ENCODE measurements around the gene AP3B2.

DNA sequence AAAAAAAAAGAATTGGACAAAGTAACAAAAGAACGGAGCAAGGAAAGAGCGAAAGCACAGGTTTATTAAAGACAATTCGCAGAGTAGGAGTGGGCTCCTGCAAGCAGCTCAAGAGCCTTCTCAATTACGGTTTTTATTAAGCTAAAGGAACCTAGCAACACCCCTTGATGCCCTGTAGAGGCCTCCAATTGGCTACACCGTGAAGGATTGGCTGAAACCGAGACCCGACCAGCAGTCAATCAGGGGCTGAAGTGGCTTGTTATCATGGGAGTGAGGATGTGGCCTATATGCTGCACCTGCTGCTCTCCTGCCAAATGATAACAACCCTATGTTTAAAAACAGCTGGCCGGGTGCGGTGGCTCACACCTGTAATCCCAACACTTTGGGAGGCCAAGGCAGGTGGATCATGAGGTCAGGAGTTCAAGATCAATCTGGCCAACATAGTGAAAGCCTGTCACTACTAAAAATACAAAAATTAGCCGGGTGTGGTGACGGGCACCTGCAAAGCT, 20.4 kb upstream of the AP3B2 start:
- no peak for TF ChIP-seq POLR2A (IDR thresholded peaks at IDR 0.05)
- TF ChIP-seq, protein P1, sequence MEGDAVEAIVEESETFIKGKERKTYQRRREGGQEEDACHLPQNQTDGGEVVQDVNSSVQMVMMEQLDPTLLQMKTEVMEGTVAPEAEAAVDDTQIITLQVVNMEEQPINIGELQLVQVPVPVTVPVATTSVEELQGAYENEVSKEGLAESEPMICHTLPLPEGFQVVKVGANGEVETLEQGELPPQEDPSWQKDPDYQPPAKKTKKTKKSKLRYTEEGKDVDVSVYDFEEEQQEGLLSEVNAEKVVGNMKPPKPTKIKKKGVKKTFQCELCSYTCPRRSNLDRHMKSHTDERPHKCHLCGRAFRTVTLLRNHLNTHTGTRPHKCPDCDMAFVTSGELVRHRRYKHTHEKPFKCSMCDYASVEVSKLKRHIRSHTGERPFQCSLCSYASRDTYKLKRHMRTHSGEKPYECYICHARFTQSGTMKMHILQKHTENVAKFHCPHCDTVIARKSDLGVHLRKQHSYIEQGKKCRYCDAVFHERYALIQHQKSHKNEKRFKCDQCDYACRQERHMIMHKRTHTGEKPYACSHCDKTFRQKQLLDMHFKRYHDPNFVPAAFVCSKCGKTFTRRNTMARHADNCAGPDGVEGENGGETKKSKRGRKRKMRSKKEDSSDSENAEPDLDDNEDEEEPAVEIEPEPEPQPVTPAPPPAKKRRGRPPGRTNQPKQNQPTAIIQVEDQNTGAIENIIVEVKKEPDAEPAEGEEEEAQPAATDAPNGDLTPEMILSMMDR (IDR thresholded peaks at IDR 0.05) = no peak
